WTC11 (cell line): ENCODE data around the gene THSD4. TPM values are rescaled to one million over a fixed set of nuclear protein-coding genes. Genes with fewer than 3 reads are reported as not detected.

ENCODE experiments used
- ATAC-seq: fragments of 200-7000 bp; cut with Tn5 transposase; 2 replicates; pipeline ENCODE4 v1.10.0; 2021; ENCODE audit warnings: mild to moderate bottlenecking, moderate library complexity
- CTCF ChIA-PET: fragments of 300-600 bp; sonication (Branson Sonifier 250); formaldehyde crosslinking; loops from one replicate; lab custom pipeline; 2021; ENCODE audit warnings: antibody characterized with exemption; lab: Charles Lee
- POLR2A ChIA-PET: fragments of 350-600 bp; sonication (Branson Sonifier 250); formaldehyde crosslinking; loops from one replicate; lab custom pipeline; 2021; ENCODE audit warnings: antibody characterized with exemption; lab: Charles Lee
- DNase-seq: peaks from one replicate; pipeline ENCODE4 v3.0.0; 2021; ENCODE audit warnings: low spot score
- H3K27ac Mint-ChIP-seq: 2 replicates; pipeline ENCODE4 v1.8.0; 2021; ENCODE audit warnings: mixed read lengths
- H3K27me3 Mint-ChIP-seq: 2 replicates; pipeline ENCODE4 v1.8.0; 2021; ENCODE audit warnings: low read depth, mild to moderate bottlenecking, moderate library complexity, mixed read lengths
- H3K36me3 Mint-ChIP-seq: 2 replicates; pipeline ENCODE4 v1.8.0; 2021; ENCODE audit warnings: mixed read lengths
- H3K4me1 Mint-ChIP-seq: 2 replicates; pipeline ENCODE4 v1.8.0; 2022; ENCODE audit warnings: mixed read lengths
- H3K4me3 Mint-ChIP-seq: 2 replicates; pipeline ENCODE4 v1.8.0; 2021; ENCODE audit warnings: mild to moderate bottlenecking, moderate library complexity, mixed read lengths
- H3K9me3 Mint-ChIP-seq: 2 replicates; pipeline ENCODE4 v1.8.0; 2021; ENCODE audit warnings: mixed read lengths
- AR ChIP-seq: fragments of 250-450 bp; sonication (Bioruptor Pico); IDR thresholded peaks from 2 replicates; pipeline ENCODE4 v1.9.0; 2021; ENCODE audit warnings: mild to moderate bottlenecking
- ATF6 ChIP-seq: sonication (generic); formaldehyde crosslinking; IDR thresholded peaks from 2 replicates; pipeline ENCODE4 v1.8.1; 2023; ENCODE audit warnings: mild to moderate bottlenecking, missing genetic modification reagents
- CDX4 ChIP-seq: fragments of 250-450 bp; sonication (Bioruptor Pico); IDR thresholded peaks from 2 replicates; pipeline ENCODE4 v1.9.0; 2021; ENCODE audit warnings: moderate library complexity, mild to moderate bottlenecking, inconsistent platforms, borderline replicate concordance
- CTCF ChIP-seq: fragments of 200-600 bp; IDR thresholded peaks from 2 replicates; pipeline ENCODE4 v1.8.0; 2022; ENCODE audit warnings: antibody characterized with exemption
- E2F1 ChIP-seq: sonication (generic); formaldehyde crosslinking; IDR thresholded peaks from 2 replicates; pipeline ENCODE4 v1.8.0; 2022; ENCODE audit warnings: mild to moderate bottlenecking, missing genetic modification reagents
- FOXP1 ChIP-seq: sonication (generic); formaldehyde crosslinking; IDR thresholded peaks from 2 replicates; pipeline ENCODE4 v1.8.0; 2022; ENCODE audit warnings: missing genetic modification reagents, mild to moderate bottlenecking, moderate library complexity, borderline replicate concordance
- KAT7 ChIP-seq: sonication (generic); formaldehyde crosslinking; IDR thresholded peaks from 2 replicates; pipeline ENCODE4 v1.8.1; 2023; ENCODE audit warnings: missing genetic modification reagents, mild to moderate bottlenecking, borderline replicate concordance
- MXD4 ChIP-seq: fragments of 250-450 bp; sonication (Bioruptor Pico); IDR thresholded peaks from 2 replicates; pipeline ENCODE4 v1.8.0; 2021; ENCODE audit warnings: mild to moderate bottlenecking, moderate library complexity, borderline replicate concordance
- NR1H2 ChIP-seq: sonication (generic); formaldehyde crosslinking; IDR thresholded peaks from 2 replicates; pipeline ENCODE4 v1.9.0; 2021; ENCODE audit warnings: mild to moderate bottlenecking, moderate library complexity, missing genetic modification reagents
- RORB ChIP-seq: fragments of 250-450 bp; sonication (Bioruptor Pico); IDR thresholded peaks from 2 replicates; pipeline ENCODE4 v1.9.0; 2021; ENCODE audit warnings: mild to moderate bottlenecking
- TEAD1 ChIP-seq: sonication (generic); formaldehyde crosslinking; IDR thresholded peaks from 2 replicates; pipeline ENCODE4 v1.8.0; 2022; ENCODE audit warnings: mild to moderate bottlenecking, missing genetic modification reagents
- TEAD4 ChIP-seq: sonication (generic); formaldehyde crosslinking; IDR thresholded peaks from 2 replicates; pipeline ENCODE4 v1.8.0; 2022; ENCODE audit warnings: mild to moderate bottlenecking, missing genetic modification reagents
- USF2 ChIP-seq: sonication (generic); formaldehyde crosslinking; IDR thresholded peaks from 2 replicates; pipeline ENCODE4 v1.8.1; 2023; ENCODE audit warnings: mild to moderate bottlenecking, missing genetic modification reagents, moderate library complexity
- ZNF138 ChIP-seq: sonication (generic); formaldehyde crosslinking; conservative IDR thresholded peaks from 2 replicates; pipeline ENCODE4 v1.8.1; 2022; ENCODE audit warnings: mild to moderate bottlenecking, moderate library complexity, missing genetic modification reagents
- ZNF232 ChIP-seq: sonication (generic); formaldehyde crosslinking; IDR thresholded peaks from 2 replicates; pipeline ENCODE4 v1.8.0; 2022; ENCODE audit warnings: mild to moderate bottlenecking, missing genetic modification reagents
- ZNF281 ChIP-seq: sonication (generic); formaldehyde crosslinking; IDR thresholded peaks from 2 replicates; pipeline ENCODE4 v1.8.0; 2023; ENCODE audit warnings: mild to moderate bottlenecking, missing genetic modification reagents
- total RNA-seq: library from RNA; stranded (reverse); gene quantifications from 3 replicates; pipeline ENCODE4 v1.2.3, GENCODE V29; 2021

THSD4 gene
- total RNA-seq, 1 experiment from 2014 or later: 7.8 TPM

- H3K36me3 Mint-ChIP-seq: no peaks in the 10 kb centered on the region
- H3K27me3 Mint-ChIP-seq: no peaks in the 10 kb centered on the region
- ChIA-PET CTCF (interaction anchor here (0.9 to 2.4 kb wide), 2 partner anchors 10 to 435 kb away, joined by 3 to 11 read pairs; no protein-coding TSS in a partner anchor), POLR2A (no interaction called here)
- ATAC-seq (no peak), DNase-seq (no peak)
- H3K27ac Mint-ChIP-seq: no peak overlapping the region
- no peaks in the 10 kb centered on the region for H3K9me3 Mint-ChIP-seq
- no peak overlapping the region for H3K4me3 Mint-ChIP-seq
- peaks cover 19% of the 10 kb centered on the region for H3K4me1 Mint-ChIP-seq
- TF ChIP-seq ATF6 (CRISPR knock-in tag) (no peak), MXD4 (CRISPR knock-in tag) (no peak), USF2 (CRISPR knock-in tag) (no peak), ZNF232 (no peak), CTCF (no peak), ZNF138 (CRISPR knock-in tag) (no peak), TEAD1 (CRISPR knock-in tag) (no peak), NR1H2 (no peak), KAT7 (CRISPR knock-in tag) (no peak), RORB (no peak), CDX4 (no peak), FOXP1 (no peak), AR (CRISPR knock-in tag) (no peak), TEAD4 (CRISPR knock-in tag) (no peak), E2F1 (no peak), ZNF281 (no peak)
These were observed 329.8 kb downstream of the THSD4 start for GRCh38 chr15:71444866-71445590.
